ENCODE measurements around the gene CFAP77. TPM values are rescaled to one million over a fixed set of nuclear protein-coding genes. Genes with fewer than 3 reads are reported as not detected.
"Not testable (repeated sequence)": the region's sequence is repeated elsewhere in the genome, so short reads cannot be mapped to it uniquely, and the experiment has no call there.

The CFAP77 gene
- total RNA-seq, 1 experiment from 2014 or later: not detected

DNA sequence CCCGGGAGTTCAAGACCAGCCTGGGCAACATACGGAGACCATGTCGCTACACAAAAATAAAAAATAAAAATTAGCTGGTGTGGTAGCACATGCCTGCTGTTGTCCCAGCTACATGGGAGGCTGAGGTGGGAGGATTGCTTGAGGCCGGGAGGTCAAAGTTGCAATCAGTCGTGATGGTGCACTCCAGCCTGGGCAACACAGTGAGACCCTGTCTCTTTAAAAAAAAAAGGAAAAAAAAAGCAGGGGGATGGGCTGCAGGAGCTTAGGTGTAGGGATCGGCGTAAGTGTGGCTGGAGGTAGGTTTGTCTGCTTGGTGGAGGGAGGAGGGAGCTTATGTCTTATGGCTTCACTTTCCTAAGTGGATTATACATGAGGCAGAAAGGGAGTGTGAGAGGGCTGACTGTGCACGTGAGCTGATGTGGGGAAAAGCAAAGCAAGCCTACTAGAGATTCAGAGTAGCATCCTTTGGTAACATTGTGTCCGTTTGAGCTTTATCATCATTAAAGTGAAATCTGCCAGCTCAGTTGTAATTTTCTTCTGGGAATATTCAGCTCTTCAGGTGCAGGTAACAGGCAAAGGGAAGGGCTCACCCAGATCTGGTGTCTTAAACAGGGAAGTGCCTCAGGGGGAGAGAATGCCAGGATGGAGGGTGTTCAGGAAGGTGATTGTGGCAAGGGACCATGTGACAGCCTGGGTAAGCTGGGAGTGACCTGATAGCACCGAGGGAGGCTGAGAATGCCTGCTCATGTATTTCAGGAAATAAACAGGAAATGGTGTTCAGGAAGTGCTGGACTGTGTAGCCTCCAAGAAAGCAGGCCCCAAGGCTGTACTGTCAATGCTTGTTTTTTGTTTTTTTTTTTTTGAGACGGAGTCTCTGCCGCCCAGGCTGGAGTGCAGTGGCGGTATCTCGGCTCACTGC lies 37.6 kb upstream of the CFAP77 start:
- Histone ChIP-seq H2AFZ (ENCODE audit: low read length) (no peak overlapping the region; the same call in 1 of the 2 replicates), H3K4me1 (ENCODE audit: low read length) (peaks cover 14% of the 10 kb centered on the region), H3K9ac (ENCODE audit: low read length) (no peak overlapping the region), H3K27ac (ENCODE audit: low read length) (no peak overlapping the region), H3K36me3 (ENCODE audit: insufficient read depth, low read length) (peaks cover 13% of the 10 kb centered on the region), H3K79me2 (ENCODE audit: low read length) (no peaks in the 10 kb centered on the region), H3K27me3 (ENCODE audit: low read length) (no peaks in the 10 kb centered on the region), H3K9me3 (ENCODE audit: low read length) (no peaks in the 10 kb centered on the region), H3K4me2 (ENCODE audit: low read depth, low read length, poor library complexity, severe bottlenecking) (no peak overlapping the region), H3K9me2 (replicated peaks; ENCODE audit: insufficient read depth, low read length) (no peaks in the 10 kb centered on the region), H3K4me3 (ENCODE audit: low read length) (no peak overlapping the region), H4K20me1 (ENCODE audit: insufficient read depth, low read depth, low read length) (no peaks in the 10 kb centered on the region)
- no peak for DNase-seq

- H3K36me3 ChIP-seq (ENCODE audit: insufficient read depth, low read length): peaks cover 44% of the 10 kb centered on the region
- H3K4me2 ChIP-seq (ENCODE audit: low read depth, low read length, poor library complexity, severe bottlenecking); H4K20me1 ChIP-seq (ENCODE audit: insufficient read depth, low read depth, low read length); H3K9me3 ChIP-seq (ENCODE audit: low read length); H3K27ac ChIP-seq (ENCODE audit: low read length); H3K9me2 ChIP-seq (replicated peaks; ENCODE audit: insufficient read depth, low read length); H3K79me2 ChIP-seq (ENCODE audit: low read length); H3K27me3 ChIP-seq (ENCODE audit: low read length); H3K9ac ChIP-seq (ENCODE audit: low read length); DNase-seq; H2AFZ ChIP-seq (ENCODE audit: low read length); H3K4me3 ChIP-seq (ENCODE audit: low read length): not testable (repeated sequence)
- H3K4me1 ChIP-seq (ENCODE audit: low read length): peaks cover 35% of the 10 kb centered on the region
These were observed 32.2 kb upstream of the CFAP77 start for GRCh38 chr9:132377769-132378168.

DNA sequence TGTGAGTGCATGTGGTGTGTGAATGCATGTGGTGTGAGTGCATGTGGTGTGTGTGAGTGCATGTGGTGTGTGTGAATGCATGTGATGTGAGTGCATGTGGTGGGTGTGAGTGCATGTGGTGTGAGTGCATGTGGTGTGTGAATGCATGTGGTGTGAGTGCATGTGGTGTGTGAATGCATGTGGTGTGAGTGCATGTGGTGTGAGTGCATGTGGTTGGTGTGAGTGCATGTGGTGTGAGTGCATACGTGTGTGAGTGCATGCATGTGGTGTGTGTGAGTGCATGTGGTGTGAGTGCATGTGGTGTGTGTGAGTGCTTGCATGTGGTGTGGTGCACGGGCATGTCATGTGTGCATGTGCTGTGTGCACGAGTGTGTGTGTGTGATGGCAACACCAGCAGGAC lies 31.6 kb upstream of the CFAP77 start:
- Histone ChIP-seq H3K4me1 (ENCODE audit: low read length) (peaks cover 38% of the 10 kb centered on the region), H3K36me3 (ENCODE audit: insufficient read depth, low read length) (peaks cover 44% of the 10 kb centered on the region)
- H3K27ac ChIP-seq (ENCODE audit: low read length); H4K20me1 ChIP-seq (ENCODE audit: insufficient read depth, low read depth, low read length); DNase-seq; H3K79me2 ChIP-seq (ENCODE audit: low read length); H3K9me3 ChIP-seq (ENCODE audit: low read length); H2AFZ ChIP-seq (ENCODE audit: low read length); H3K27me3 ChIP-seq (ENCODE audit: low read length); H3K4me3 ChIP-seq (ENCODE audit: low read length); H3K4me2 ChIP-seq (ENCODE audit: low read depth, low read length, poor library complexity, severe bottlenecking); H3K9ac ChIP-seq (ENCODE audit: low read length); H3K9me2 ChIP-seq (replicated peaks; ENCODE audit: insufficient read depth, low read length): not testable (repeated sequence)

- peak overlapping the region; percentile 78 for H3K4me2 ChIP-seq (ENCODE audit: low read depth, low read length, poor library complexity, severe bottlenecking)
- no peaks in the 10 kb centered on the region for H4K20me1 ChIP-seq (ENCODE audit: insufficient read depth, low read depth, low read length)
- peak overlapping the region; percentile 98 for H3K27ac ChIP-seq (ENCODE audit: low read length)
- H3K9ac ChIP-seq (ENCODE audit: low read length): peak overlapping the region; percentile 64
- peaks cover 39% of the 10 kb centered on the region for H3K36me3 ChIP-seq (ENCODE audit: insufficient read depth, low read length)
- no peaks in the 10 kb centered on the region for H3K27me3 ChIP-seq (ENCODE audit: low read length)
- H3K4me3 ChIP-seq (ENCODE audit: low read length): peak overlapping the region; percentile 49
- H3K9me3 ChIP-seq (ENCODE audit: low read length): peaks cover 5% of the 10 kb centered on the region; the same call in 1 of the 2 replicates
- DNase-seq: peak; percentile 91
- no peaks in the 10 kb centered on the region for H3K9me2 ChIP-seq (replicated peaks; ENCODE audit: insufficient read depth, low read length)
- H3K79me2 ChIP-seq (ENCODE audit: low read length): 0 out of 2 replicates have a peak, but pooled peaks cover 4% of the 10 kb centered on the region
- H2AFZ ChIP-seq (ENCODE audit: low read length): no peak overlapping the region
- peaks cover 56% of the 10 kb centered on the region for H3K4me1 ChIP-seq (ENCODE audit: low read length)
These were observed 28.0 kb upstream of the CFAP77 start for GRCh38 chr9:132381966-132382541.

DNA sequence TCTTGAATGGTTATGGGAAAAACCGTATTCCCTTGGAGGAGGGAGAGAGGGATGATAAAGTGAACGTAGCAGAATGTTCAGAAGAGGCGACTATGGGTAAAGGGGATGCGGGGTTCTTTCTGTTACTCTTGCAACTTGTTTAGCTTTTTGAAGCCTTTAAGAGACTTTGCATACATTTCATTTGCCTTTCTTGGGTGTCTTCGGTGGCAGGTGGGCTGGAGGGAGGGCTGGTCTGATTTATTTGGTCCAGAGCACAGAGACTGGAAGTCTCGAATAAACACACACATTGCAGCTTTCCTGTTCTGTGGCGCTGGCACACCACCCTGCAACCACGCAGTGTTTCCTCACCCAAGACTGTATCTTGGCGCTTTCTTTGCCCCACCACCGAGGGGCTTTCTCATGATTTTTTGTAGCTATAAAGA lies 26.5 kb upstream of the CFAP77 start:
- Histone ChIP-seq H3K27me3 (ENCODE audit: low read length) (no peaks in the 10 kb centered on the region), H3K9me3 (ENCODE audit: low read length) (peaks cover 5% of the 10 kb centered on the region; the same call in 1 of the 2 replicates), H3K4me2 (ENCODE audit: low read depth, low read length, poor library complexity, severe bottlenecking) (peak overlapping the region; percentile 83), H3K79me2 (ENCODE audit: low read length) (0 out of 2 replicates have a peak, but pooled peaks cover 4% of the 10 kb centered on the region), H3K4me1 (ENCODE audit: low read length) (peaks cover 56% of the 10 kb centered on the region), H2AFZ (ENCODE audit: low read length) (no peak overlapping the region), H3K27ac (ENCODE audit: low read length) (peak overlapping the region; percentile 98), H4K20me1 (ENCODE audit: insufficient read depth, low read depth, low read length) (no peaks in the 10 kb centered on the region), H3K9me2 (replicated peaks; ENCODE audit: insufficient read depth, low read length) (no peaks in the 10 kb centered on the region), H3K36me3 (ENCODE audit: insufficient read depth, low read length) (peaks cover 33% of the 10 kb centered on the region), H3K4me3 (ENCODE audit: low read length) (peak overlapping the region; percentile 55), H3K9ac (ENCODE audit: low read length) (peak overlapping the region; percentile 58)
- DNase-seq: peak; percentile 90

DNA sequence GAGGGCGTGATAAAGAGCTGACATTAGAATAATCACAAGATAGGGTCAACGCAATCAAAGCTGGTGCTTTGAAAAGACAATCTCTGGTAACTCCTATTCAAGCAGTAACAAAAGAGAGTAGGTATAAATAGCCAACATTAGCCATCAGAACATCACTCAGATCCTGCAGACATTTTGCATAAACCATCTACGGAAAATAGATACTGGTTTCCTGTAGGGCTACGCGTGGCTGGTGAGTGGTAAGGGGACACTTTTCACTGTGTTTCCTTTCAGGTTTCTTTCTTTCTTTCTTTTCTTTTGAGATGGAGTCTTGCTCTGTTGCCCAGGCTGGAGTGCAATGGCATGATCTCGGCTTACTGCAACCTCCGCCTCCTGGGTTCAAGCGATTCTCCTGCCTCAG lies 25.6 kb upstream of the CFAP77 start:
- DNase-seq: peak; percentile 85
- no peaks in the 10 kb centered on the region for H3K9me2 ChIP-seq (replicated peaks; ENCODE audit: insufficient read depth, low read length)
- H3K79me2 ChIP-seq (ENCODE audit: low read length): 0 out of 2 replicates have a peak, but pooled peaks cover 4% of the 10 kb centered on the region
- H3K27ac ChIP-seq (ENCODE audit: low read length): peak overlapping the region; percentile 98
- no peak overlapping the region for H2AFZ ChIP-seq (ENCODE audit: low read length)
- no peaks in the 10 kb centered on the region for H3K27me3 ChIP-seq (ENCODE audit: low read length)
- peak overlapping the region; percentile 83 for H3K4me2 ChIP-seq (ENCODE audit: low read depth, low read length, poor library complexity, severe bottlenecking)
- peak overlapping the region; percentile 58 for H3K9ac ChIP-seq (ENCODE audit: low read length)
- H3K4me1 ChIP-seq (ENCODE audit: low read length): peaks cover 56% of the 10 kb centered on the region
- peaks cover 30% of the 10 kb centered on the region for H3K36me3 ChIP-seq (ENCODE audit: insufficient read depth, low read length)
- no peaks in the 10 kb centered on the region for H3K9me3 ChIP-seq (ENCODE audit: low read length)
- H4K20me1 ChIP-seq (ENCODE audit: insufficient read depth, low read depth, low read length): no peaks in the 10 kb centered on the region
- H3K4me3 ChIP-seq (ENCODE audit: low read length): peak overlapping the region; percentile 55

GRCh38 chr9:132387133-132387532 lies 22.9 kb upstream of the CFAP77 start:
- no peak overlapping the region for H3K27ac ChIP-seq (ENCODE audit: low read length)
- H3K4me3 ChIP-seq (ENCODE audit: low read length): no peak overlapping the region
- H3K9me3 ChIP-seq (ENCODE audit: low read length): no peaks in the 10 kb centered on the region
- no peaks in the 10 kb centered on the region for H3K27me3 ChIP-seq (ENCODE audit: low read length)
- H3K4me2 ChIP-seq (ENCODE audit: low read depth, low read length, poor library complexity, severe bottlenecking): no peak overlapping the region
- H2AFZ ChIP-seq (ENCODE audit: low read length): no peak overlapping the region
- DNase-seq: no peak
- H3K9ac ChIP-seq (ENCODE audit: low read length): no peak overlapping the region
- H3K36me3 ChIP-seq (ENCODE audit: insufficient read depth, low read length): peaks cover 37% of the 10 kb centered on the region
- H3K4me1 ChIP-seq (ENCODE audit: low read length): peaks cover 36% of the 10 kb centered on the region
- no peaks in the 10 kb centered on the region for H3K9me2 ChIP-seq (replicated peaks; ENCODE audit: insufficient read depth, low read length)
- H4K20me1 ChIP-seq (ENCODE audit: insufficient read depth, low read depth, low read length): no peaks in the 10 kb centered on the region
- no peaks in the 10 kb centered on the region for H3K79me2 ChIP-seq (ENCODE audit: low read length)

- Histone ChIP-seq H2AFZ (ENCODE audit: low read length) (no peak overlapping the region), H4K20me1 (ENCODE audit: insufficient read depth, low read depth, low read length) (no peaks in the 10 kb centered on the region), H3K27ac (ENCODE audit: low read length) (no peak overlapping the region), H3K79me2 (ENCODE audit: low read length) (no peaks in the 10 kb centered on the region), H3K9me2 (replicated peaks; ENCODE audit: insufficient read depth, low read length) (no peaks in the 10 kb centered on the region), H3K36me3 (ENCODE audit: insufficient read depth, low read length) (peaks cover 40% of the 10 kb centered on the region), H3K9ac (ENCODE audit: low read length) (no peak overlapping the region), H3K9me3 (ENCODE audit: low read length) (no peaks in the 10 kb centered on the region), H3K27me3 (ENCODE audit: low read length) (no peaks in the 10 kb centered on the region), H3K4me2 (ENCODE audit: low read depth, low read length, poor library complexity, severe bottlenecking) (no peak overlapping the region), H3K4me1 (ENCODE audit: low read length) (peaks cover 3% of the 10 kb centered on the region; the same call in 1 of the 2 replicates), H3K4me3 (ENCODE audit: low read length) (no peak overlapping the region)
- no peak for DNase-seq
These were observed 19.0 kb upstream of the CFAP77 start for GRCh38 chr9:132390966-132391365.

All from Karpas-422 (cell line).